ENCODE results near the gene EFNB2.

Gene EFNB2

GRCh38 chr13:106488076-106488475, 47.4 kb downstream of the EFNB2 start:
- no peak for TF ChIP-seq CTCF (conservative IDR thresholded peaks at IDR 0.05; ENCODE audit: low read depth)
- ChIA-PET CTCF (interaction anchor here (0.7 kb wide), 1 partner anchor 716 kb away, joined by 3 read pairs; no protein-coding TSS in a partner anchor), POLR2A (ENCODE audit: low non-redundant PET) (no interaction called here)
- no peak overlapping the region for H3K27ac ChIP-seq
- DNase-seq (ENCODE audit: low spot score) = no peak

- no peak for TF ChIP-seq CTCF (conservative IDR thresholded peaks at IDR 0.05; ENCODE audit: low read depth)
- H3K27ac ChIP-seq = no peak overlapping the region
- ChIA-PET POLR2A (ENCODE audit: low non-redundant PET) (no interaction called here), CTCF (interaction anchor here (0.5 to 0.7 kb wide), 2 partner anchors 262 to 715 kb away, joined by 3 read pairs; no protein-coding TSS in a partner anchor)
- no peak for DNase-seq (ENCODE audit: low spot score)
Observed at GRCh38 chr13:106487129-106487528, 48.3 kb downstream of the EFNB2 start.

GRCh38 chr13:106486287-106486686, 49.2 kb downstream of the EFNB2 start:
- CTCF ChIA-PET = interaction anchor here (0.6 kb wide), 1 partner anchor 704 kb away, joined by 3 read pairs; no protein-coding TSS in a partner anchor
- TF ChIP-seq CTCF (conservative IDR thresholded peaks at IDR 0.05; ENCODE audit: low read depth) = no peak
- POLR2A ChIA-PET (ENCODE audit: low non-redundant PET) = no interaction called here
- H3K27ac ChIP-seq = no peak overlapping the region
- no peak for DNase-seq (ENCODE audit: low spot score)

GRCh38 chr13:106484537-106485193, 50.8 kb downstream of the EFNB2 start:
- TF ChIP-seq CTCF (conservative IDR thresholded peaks at IDR 0.05; ENCODE audit: low read depth) = no peak
- ChIA-PET POLR2A (ENCODE audit: low non-redundant PET) (no interaction called here), CTCF (interaction anchor here (0.7 kb wide), 1 partner anchor 744 kb away, joined by 4 read pairs; no protein-coding TSS in a partner anchor)
- DNase-seq (ENCODE audit: low spot score) = no peak
- no peak overlapping the region for H3K27ac ChIP-seq

GRCh38 chr13:106484084-106484483, 51.4 kb downstream of the EFNB2 start:
- CTCF ChIA-PET = interaction anchor here (0.6 to 0.8 kb wide), 2 partner anchors 17 to 101 kb away, joined by 4 read pairs; no protein-coding TSS in a partner anchor
- POLR2A ChIA-PET (ENCODE audit: low non-redundant PET) = no interaction called here
- TF ChIP-seq CTCF (conservative IDR thresholded peaks at IDR 0.05; ENCODE audit: low read depth) = no peak
- H3K27ac ChIP-seq = no peak overlapping the region
- no peak for DNase-seq (ENCODE audit: low spot score)

- TF ChIP-seq CTCF (conservative IDR thresholded peaks at IDR 0.05; ENCODE audit: low read depth) = no peak
- no peak for DNase-seq (ENCODE audit: low spot score)
Observed at GRCh38 chr13:106481919-106482318, 53.5 kb downstream of the EFNB2 start.

More at GRCh38 chr13:106481919-106482318, 53.5 kb downstream of the EFNB2 start:
- CTCF ChIA-PET = no interaction called here
- no peak overlapping the region for H3K27ac ChIP-seq
- POLR2A ChIA-PET (ENCODE audit: low non-redundant PET) = no interaction called here

Measured in RWPE1 (cell line).